DMS153 treated with DMSO at 0.1 percent for 48 hours (cell line): ENCODE data around the gene ARID4B.
A peak's percentile ranks its signal among the peaks of the same experiment; 100 is the strongest.

Experiments used
- DNase-seq: peaks from one replicate; lab custom pipeline; 2025; ENCODE audit not compliant: unreplicated experiment; lab: John Stamatoyannopoulos, UW

Gene ARID4B

GRCh38 chr1:235129774-235130570 is 198.0 kb downstream of the ARID4B start:
- no peak for DNase-seq

GRCh38 chr1:235128456-235129328 is 199.3 kb downstream of the ARID4B start, which contains the start of gene TOMM20:
TSS of gene TOMM20 (minus strand) at chr1:235128837. CDS start at chr1:235128715, 122 bp downstream.
- DNase-seq: peak; percentile 55

DNA sequence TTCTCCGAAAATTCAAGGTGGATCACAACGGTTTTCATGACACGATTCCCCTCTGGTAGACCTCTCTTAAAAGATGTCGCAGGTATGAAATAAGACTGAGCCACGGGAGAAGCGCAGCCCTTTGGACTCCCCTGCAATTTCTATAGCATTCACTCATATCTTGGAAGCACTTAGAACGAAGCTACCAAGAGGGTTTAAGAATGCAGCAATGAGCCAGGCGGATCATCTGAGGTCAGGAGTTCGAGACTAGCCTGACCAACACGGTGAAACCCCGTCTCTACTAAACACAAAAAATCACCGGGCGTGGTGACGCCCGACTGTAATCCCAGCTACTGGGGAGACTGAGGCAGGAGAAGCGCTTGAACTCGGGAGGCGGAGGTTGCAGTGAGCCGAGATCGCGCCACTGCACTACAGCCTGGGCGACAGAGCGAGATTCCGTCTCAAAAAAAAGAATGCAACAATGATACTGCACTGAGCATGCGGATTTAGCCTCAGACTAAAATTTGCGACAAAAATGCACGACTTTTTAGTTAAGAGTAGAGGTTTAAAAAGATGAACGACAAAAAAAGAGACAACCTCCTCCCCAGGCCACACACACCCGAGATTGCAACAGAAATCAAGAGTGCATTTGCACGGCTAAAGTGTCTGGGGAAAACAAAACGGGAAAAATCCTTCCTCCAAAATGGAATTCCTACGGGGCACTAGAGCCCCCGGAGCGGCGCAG is 200.1 kb downstream of the ARID4B start:
- no peak for DNase-seq

DNA sequence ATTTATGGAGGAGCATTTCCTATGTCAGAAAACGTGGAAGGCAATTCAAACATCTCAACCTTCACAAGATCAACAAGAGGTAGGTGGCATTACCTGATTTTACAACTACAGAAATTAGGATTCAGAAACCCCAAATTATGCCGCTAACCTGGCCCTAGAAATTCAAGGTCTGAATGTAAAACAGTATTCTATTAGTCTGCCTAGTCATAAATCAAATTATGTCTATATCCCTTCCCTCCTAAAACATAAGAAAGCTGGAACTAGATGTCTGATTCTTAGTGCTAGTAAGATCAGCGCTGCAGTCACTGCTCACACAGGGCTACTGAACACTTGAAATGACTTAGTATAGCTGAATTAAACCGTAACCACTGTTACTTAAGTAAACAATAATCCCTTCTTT is 200.8 kb downstream of the ARID4B start:
- no peak for DNase-seq

GRCh38 chr1:235124665-235125064 is 203.3 kb downstream of the ARID4B start:
- DNase-seq: no peak

DNA sequence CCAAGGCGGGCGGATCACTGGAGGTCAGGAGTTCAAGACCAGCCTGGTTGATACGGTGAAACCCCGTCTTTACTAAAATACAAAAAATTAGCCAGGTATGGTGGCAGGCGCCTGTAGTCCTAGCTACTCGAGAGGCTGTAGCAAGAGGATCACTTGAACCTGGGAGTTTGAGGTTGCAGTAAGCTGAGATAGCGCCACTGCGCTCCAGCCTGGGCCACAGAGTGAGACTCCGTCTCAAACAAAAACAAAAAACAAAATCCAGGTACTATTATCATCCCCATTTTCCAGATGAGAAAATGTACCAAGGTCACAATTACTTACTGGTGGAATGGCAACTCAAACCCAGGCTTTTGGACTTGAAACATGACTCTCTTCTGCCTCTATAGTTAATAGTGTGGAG is 203.9 kb downstream of the ARID4B start:
- no peak for DNase-seq

DNA sequence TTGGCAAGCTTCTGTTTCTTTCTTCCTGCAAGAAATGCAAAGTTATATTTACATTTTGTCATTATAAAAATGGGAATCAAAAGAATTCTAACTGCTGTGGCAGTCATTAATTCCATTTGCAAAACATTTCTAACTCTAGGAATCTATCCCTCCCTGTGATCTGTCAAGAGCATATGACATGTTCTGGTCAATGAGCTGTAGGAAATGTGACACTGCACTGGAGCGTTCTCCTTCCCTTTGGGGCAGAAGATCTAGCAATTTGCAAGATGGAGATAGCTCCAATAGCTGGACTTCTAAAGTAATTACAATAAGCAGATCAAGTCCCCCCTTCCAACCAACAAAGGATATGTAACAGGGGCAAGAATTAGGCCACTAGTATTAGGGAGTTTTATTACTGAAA is 205.6 kb downstream of the ARID4B start:
- no peak for DNase-seq
